A549 treated with CpdA at 1 μM for 4 hours (cell line): ENCODE measurements around the gene TMC5. TPM values are rescaled to one million over a fixed set of nuclear protein-coding genes. Genes with fewer than 3 reads are reported as not detected.

Experiments
- total RNA-seq: library from RNA; stranded (reverse); fragments of 200-300 nt; extraction: Qiagen RNA extraction; gene quantifications from 5 replicates; pipeline ENCODE4 v1.2.3, GENCODE V29; 2022; ENCODE audit warnings: low read depth

TMC5 gene
- 6.1 to 9.3 TPM (median 7.5 TPM) in 5 replicates for total RNA-seq

GRCh38 chr16:19417640-19418039 lies at the start of gene TMC5:
TMC5 (plus strand) TSS chr16:19417883; CDS start chr16:19440039, 22,156 bp downstream.

GRCh38 chr16:19521471-19522396 lies 104.1 kb downstream of the TMC5 start, which contains the start of gene GDE1:
GDE1 (minus strand) TSS chr16:19522098; CDS start chr16:19521964, 134 bp downstream.

GRCh38 chr16:19523559-19524355 lies 106.1 kb downstream of the TMC5 start, which contains the start of gene CCP110:
CCP110 (plus strand) TSS chr16:19523942; CDS start chr16:19527882, 3,940 bp downstream.

Other genes with a start within 250 kb of the TMC5 start
- 9.7 to 13.3 TPM (median 11.9 TPM) in 5 replicates for gene SYT17, start 249.6 kb upstream of the TMC5 start, total RNA-seq
- 0.06 to 0.16 TPM (median 0.13 TPM) in 4 of 5 replicates, not detected in the other for gene CLEC19A, start 132.2 kb upstream of the TMC5 start, total RNA-seq
- gene GDE1, start 104.2 kb downstream of the TMC5 start, total RNA-seq = 82.3 to 98.2 TPM (median 88.5 TPM) in 5 replicates
- 8.7 to 12.4 TPM (median 11.0 TPM) in 5 replicates for gene CCP110, start 106.1 kb downstream of the TMC5 start, total RNA-seq
- 30.1 to 33.1 TPM (median 31.6 TPM) in 5 replicates for gene VPS35L, start 137.8 kb downstream of the TMC5 start, total RNA-seq